ENCODE measurements around the gene ATP13A1.

ATP13A1 gene

DNA sequence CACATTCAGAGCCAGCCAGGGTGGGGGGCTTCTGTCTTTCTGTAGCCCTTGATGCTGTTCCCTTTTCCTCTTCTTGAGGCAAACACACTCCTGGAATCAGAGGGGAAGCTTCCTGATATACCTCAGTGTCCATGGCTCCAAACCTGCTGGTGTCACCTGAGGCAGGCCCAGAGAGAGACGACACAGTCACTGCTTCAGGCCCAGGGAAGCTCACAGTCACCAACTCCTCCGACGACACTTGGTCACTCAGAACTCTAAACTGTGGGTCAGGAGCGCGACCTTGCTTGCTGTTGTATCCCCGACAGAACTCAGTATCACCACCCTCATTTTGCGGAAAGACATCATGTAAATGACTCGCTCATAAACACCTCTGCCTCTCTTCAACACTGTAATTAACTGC is 1.1 kb downstream of the ATP13A1 start:
- DNase-seq, result no peak

DNA sequence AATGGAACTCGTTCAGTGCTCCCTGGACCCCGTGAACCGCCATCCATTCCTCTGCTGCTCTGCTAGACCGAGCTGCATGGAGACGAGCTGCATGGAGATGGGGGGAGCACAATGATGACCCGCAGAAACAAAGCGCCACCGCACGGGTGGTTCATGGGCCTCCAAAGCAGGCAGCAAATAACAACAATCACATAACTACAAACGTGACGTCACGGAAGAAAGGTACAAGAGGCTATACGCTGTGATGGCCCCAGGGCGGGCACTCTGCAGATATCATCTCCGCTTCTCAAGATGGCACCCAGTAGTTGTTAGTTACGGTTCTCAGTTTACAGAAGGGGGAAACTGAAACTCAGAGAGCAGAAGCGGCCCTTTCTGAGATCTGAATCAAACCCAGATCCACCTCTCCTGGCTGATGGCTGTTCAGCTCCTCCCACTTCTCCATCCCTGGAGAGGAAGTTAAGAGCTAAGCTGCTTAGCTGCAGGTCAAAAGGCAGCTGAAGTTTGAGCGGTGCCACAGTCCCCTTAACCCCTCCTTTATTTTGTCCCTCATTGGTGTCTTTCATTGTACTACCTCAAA is 1.7 kb downstream of the ATP13A1 start:
- peak; percentile 72 to 85 (median 74) for DNase-seq

DNA sequence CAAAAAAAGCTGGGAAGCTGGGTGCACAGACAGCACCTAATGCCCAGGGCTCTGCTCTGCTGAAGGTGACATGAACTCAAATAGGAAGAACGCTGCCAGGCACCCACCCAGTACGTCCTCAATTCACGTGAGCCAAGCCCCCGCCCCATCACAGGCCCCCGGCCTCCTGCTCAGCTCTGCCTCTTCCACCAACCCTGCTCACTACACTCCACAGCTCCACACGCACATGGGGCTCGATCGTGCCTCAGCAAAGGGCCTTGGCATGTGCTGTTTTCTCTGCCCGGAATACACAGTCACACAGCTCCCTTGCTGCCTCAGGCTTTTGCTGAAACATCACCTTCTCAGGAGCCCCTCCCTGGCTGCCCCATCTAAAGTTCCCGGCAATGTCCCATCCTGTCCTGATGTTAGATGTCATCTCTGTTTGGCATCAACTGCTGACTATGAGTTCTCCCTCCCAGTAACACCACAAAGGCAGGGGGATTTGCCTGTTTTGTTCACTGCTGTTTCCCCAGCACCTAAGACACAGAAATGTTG is 2.3 kb downstream of the ATP13A1 start:
- DNase-seq, result no peak

DNA sequence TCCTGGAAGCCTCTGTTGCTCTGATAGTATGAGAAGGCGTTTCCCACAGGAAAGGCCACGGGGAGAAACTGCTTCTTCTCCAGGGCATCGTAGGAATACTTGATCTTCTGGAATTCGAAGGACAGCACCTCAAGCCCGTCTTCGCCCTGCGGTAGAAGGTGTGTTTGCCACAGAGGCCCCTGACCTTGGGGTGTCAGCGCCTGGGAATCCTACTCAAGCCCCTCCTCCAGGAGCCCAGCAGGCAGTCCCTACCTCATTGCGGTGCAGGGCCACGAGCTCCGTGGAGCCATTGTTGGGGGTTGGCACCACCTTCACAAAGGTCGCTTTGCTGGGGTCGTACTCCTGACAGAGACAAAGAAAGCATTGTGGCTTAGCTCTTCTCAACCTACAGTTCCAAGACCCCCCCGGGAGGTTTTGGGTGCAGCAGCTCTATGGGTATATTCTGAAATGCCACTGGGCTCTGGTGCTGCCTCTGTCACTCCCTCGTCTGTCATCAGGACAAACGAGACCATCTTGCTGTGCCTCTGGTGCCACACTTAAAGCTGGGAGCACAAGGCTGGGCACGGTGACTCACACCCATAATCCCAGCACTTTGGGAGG is 3.7 kb downstream of the ATP13A1 start:
- no peak for DNase-seq

- DNase-seq, result no peak
Measured at GRCh38 chr19:19657397-19657783, 6.1 kb downstream of the ATP13A1 start.

GRCh38 chr19:19656451-19657396 is 6.8 kb downstream of the ATP13A1 start:
- DNase-seq, result no peak

- no peak for DNase-seq
Measured at GRCh38 chr19:19655641-19656343, 7.7 kb downstream of the ATP13A1 start.

GRCh38 chr19:19655051-19655594 is 8.4 kb downstream of the ATP13A1 start:
- DNase-seq, result no peak

DNA sequence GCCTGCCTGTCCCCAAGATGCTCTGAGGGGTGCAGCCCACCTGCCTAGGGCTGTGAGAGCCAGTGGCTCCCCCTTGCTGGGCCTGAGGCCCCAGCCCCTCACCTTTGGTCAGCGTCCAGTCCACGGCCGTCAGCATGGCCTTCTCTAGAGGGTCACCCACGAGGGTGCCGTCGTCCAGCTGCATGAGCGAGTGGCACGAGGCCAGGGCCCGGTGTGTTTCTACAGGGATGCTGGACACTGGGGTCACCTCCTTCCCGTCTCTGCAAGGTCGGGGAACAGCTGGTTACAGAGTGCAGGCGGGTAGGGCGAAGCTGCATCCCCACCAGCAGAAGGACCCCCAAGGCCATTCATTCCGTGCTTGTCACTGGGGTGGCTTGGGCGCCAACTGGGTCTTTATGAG is 9.0 kb downstream of the ATP13A1 start:
- no peak for DNase-seq

- no peak for DNase-seq
Measured at GRCh38 chr19:19653597-19654147, 9.8 kb downstream of the ATP13A1 start.

GRCh38 chr19:19652482-19653295 is 10.8 kb downstream of the ATP13A1 start:
- no peak for DNase-seq

- DNase-seq, result no peak
Measured at GRCh38 chr19:19651076-19651475, 12.4 kb downstream of the ATP13A1 start.

DNA sequence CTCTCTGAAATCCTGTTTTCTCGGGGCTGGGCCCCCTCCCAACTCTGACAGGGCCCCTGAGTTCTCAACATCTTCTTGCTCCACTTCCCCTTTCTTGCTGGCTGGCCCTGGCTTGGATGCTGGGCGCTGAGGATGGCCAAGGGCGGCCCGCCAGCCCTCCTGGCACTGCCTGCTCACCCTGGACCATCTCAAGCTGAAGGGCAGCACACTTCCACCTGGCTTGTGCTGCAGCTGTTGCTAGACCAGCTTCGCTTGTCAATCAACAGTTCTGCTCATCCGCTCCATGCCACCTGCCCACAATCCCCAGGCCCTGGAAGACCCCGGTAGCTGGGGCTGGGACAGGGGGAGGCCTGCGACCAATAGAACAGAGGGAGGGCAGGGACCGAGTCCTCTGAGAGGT is 13.1 kb downstream of the ATP13A1 start:
- no peak for DNase-seq

- no peak for DNase-seq
Measured at GRCh38 chr19:19649580-19649995, 13.9 kb downstream of the ATP13A1 start.

DNA sequence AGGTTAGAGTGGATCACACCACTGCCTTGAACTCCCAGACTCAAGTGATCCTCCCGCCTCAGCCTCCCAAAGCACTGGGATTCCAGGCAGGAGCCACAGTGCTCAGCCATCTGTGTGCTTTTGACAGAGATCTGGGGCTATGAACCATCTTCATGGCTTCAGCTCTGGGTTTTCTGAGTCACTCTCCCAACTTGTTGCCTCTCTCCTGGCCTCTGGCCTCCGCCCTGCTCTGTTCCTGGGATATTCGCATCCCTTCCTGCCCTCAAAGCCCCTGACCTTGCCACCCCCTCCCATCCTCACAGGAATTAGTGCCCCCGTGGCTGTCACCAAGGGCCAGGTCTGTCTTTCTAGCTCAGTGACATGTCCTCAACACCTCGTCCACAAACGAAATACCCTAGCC is 14.3 kb downstream of the ATP13A1 start:
- no peak for DNase-seq

DNA sequence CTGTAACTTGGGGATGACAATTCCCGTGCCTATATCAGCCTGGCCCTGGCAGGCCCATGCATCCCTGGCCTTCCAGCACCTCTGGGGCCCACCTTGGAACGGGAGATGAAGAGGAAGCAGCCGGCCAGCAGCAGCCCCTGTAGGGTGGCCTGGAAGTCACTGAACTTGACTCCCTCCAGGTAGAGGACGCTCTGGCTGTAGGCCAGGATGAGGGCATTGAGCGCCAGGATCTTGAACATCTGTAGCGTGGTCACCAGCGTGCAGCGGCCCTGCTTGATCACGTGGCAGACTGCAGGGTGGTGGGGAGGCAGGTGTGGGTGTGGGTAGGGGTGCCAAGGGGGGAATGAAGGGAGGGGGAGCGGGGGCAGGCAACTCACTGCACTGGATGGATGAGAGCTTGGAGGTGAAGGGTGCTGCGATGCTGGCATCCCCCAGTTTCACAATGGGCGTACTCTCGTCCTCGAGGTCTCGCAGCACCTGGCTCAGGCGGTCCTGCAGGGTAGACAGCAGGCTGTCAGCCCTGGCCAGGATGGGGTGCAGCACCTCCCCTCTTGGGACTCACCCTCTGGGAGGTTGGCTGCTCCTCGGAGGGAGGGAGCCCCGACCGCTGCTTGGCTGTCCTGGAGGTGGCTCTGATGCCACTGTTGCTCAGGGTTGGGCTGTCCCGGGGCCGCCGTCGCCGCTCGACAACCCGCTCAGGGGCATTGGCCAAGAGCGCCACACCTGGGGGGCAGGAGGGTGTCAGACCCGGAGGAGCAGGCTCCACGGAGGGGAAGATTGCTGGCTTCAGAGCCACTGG is 16.2 kb downstream of the ATP13A1 start:
- DNase-seq, result no peak

DNA sequence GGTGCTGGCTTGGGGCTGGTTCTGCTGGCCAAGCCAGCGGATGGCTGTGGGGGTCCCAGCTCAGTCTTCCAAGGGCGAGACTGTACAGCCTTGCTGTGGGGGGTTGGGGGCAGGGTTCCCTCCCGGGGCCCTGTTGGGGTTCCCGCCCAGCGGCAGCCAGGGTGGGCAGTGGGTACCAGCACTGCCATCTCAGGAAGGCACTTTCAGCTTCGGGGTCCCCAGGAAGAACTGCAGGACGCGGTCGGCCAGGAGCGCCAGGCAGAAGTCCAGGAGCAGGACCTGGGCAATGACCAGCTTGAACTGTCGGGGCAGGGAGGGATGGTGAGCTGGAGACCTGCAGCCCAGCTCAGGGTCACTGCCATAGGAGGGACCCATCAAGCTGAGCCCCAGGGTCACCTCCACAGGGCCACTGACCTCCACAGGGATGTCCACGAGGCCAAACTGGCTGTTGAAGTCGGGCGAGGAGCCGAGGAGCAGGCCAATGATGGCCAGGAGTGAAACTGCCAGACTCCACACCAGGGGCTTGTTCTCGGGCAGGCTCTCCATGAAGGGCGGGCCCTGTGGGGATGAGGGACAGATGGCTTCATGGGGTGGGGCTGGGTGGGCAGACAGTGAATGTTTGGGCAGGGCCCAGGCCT is 18.1 kb downstream of the ATP13A1 start:
- no peak for DNase-seq

DNA sequence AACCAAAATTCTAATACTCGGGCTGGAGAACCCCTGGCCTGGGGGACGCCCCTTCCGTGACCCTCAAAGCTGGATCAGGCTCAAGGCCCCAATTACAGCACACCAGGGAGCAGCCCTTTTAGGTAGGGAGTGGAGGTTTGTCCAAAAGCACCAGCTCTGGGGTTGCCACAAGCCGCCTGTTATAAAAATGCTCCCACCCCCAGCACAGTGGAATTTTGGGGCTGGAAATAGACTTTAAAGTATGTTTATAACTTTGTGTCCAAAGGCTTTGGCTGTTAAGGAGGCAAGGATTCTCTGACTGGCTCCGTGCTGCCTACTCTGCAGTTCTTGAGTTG is 19.5 kb downstream of the ATP13A1 start:
- DNase-seq, result no peak

DNA sequence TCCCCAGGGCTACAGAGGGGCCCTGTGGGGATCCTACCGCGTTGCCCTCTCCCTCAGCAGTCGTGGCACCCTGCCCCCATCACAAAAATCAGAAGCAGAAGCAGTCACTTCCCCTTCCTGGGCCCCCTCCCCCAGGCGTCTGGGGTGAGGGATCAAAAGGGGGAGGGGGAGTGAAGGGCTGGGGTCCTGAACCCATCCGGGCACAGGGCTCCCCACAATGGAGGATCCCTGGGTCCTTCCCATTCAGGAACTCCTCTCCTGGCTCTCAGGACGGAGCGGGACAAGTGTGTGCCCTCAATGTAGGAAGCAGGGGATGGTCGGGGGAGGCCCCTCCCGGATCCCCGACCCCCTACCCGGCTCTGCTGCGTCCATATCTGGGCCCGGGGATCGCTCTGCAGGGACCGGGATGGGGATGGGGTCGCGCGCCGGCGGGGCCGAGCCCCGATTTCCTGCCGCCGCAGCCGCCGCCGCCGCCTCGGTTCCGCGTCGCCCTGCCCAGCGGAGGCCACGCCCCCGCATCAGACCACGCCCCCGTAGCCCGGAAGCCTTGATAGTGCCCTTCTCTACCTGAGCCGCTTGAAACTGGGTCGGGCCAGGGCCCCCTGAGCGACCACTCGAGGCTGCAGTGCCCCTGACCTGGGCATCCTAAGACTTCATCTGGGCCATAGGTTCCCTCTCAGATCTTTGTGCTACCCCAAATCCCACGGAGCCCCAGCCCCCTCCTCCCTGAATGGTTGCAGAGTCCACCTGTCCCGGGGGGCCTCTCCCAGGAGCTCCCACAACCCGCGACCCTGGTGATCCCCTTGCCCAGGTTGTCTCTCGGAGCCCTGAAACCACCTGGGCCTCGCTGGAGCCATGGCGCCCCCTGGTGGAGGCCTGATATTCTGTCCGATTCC is 20.1 kb downstream of the ATP13A1 start, which contains the start of gene GMIP:
Gene GMIP, minus strand, starts transcription at position 500 of the 896 bp plus-strand sequence. Its CDS starts 128 bp downstream, at position 372.
- DNase-seq, result peak; percentile 75 to 92 (median 85)
